ENCODE data around the gene PSMC1.

The PSMC1 gene

GRCh38 chr14:90263748-90264449, 7.5 kb downstream of the PSMC1 start:
- peak; percentile 90 for ATAC-seq (replicated peaks)
- H3K4me1 Mint-ChIP-seq (ENCODE audit: low read depth in 2 of 2): peaks cover 5 to 9% of the 10 kb centered on the region in 2 donors
- H3K4me3 Mint-ChIP-seq: peak overlapping the region in 1 of 2 donors; percentile 42
- no peaks in the 10 kb centered on the region for H3K27me3 Mint-ChIP-seq
- no peaks in the 10 kb centered on the region for H3K9me3 Mint-ChIP-seq
- peak overlapping the region; percentile 81 to 86 for H3K27ac Mint-ChIP-seq
- DNase-seq: peak in 2 of 3 experiments; percentile 28 to 30
- H3K36me3 Mint-ChIP-seq (ENCODE audit: insufficient read depth): peaks cover 81% of the 10 kb centered on the region

- ATAC-seq (replicated peaks): no peak
- Mint-ChIP-seq H3K27ac (peak overlapping the region in 1 of 2 donors; percentile 38), H3K9me3 (no peaks in the 10 kb centered on the region), H3K4me3 (no peak overlapping the region), H3K36me3 (ENCODE audit: insufficient read depth) (peaks cover 85% of the 10 kb centered on the region), H3K27me3 (no peaks in the 10 kb centered on the region), H3K4me1 (ENCODE audit: low read depth in 2 of 2) (peaks cover 3 to 5% of the 10 kb centered on the region in 2 donors)
- no peak for DNase-seq
Measured at GRCh38 chr14:90266441-90267154, 10.2 kb downstream of the PSMC1 start.

- peaks cover 91% of the 10 kb centered on the region for H3K36me3 Mint-ChIP-seq (ENCODE audit: insufficient read depth)
- H3K27ac Mint-ChIP-seq: peak overlapping the region in 1 of 2 donors; percentile 60
- no peak for ATAC-seq (replicated peaks)
- DNase-seq: no peak
- no peaks in the 10 kb centered on the region for H3K9me3 Mint-ChIP-seq
- H3K27me3 Mint-ChIP-seq: no peaks in the 10 kb centered on the region
- no peak overlapping the region for H3K4me3 Mint-ChIP-seq
- peaks cover 3 to 5% of the 10 kb centered on the region in 2 donors for H3K4me1 Mint-ChIP-seq (ENCODE audit: low read depth in 2 of 2)
Measured at GRCh38 chr14:90268420-90268819, 12.1 kb downstream of the PSMC1 start.

- H3K36me3 Mint-ChIP-seq (ENCODE audit: insufficient read depth): peaks cover 65% of the 10 kb centered on the region
- DNase-seq (no peak), ATAC-seq (replicated peaks) (no peak)
- H3K4me1 Mint-ChIP-seq (ENCODE audit: low read depth in 2 of 2): peaks cover 6 to 11% of the 10 kb centered on the region in 2 donors
- no peaks in the 10 kb centered on the region for H3K9me3 Mint-ChIP-seq
- no peak overlapping the region for H3K27ac Mint-ChIP-seq
- no peaks in the 10 kb centered on the region for H3K27me3 Mint-ChIP-seq
- no peak overlapping the region for H3K4me3 Mint-ChIP-seq
Measured at GRCh38 chr14:90272523-90272922, 16.2 kb downstream of the PSMC1 start.

- Mint-ChIP-seq H3K36me3 (ENCODE audit: insufficient read depth) (peaks cover 55% of the 10 kb centered on the region), H3K4me3 (no peak overlapping the region), H3K27ac (peak overlapping the region; percentile 55 to 68)
Measured at GRCh38 chr14:90273532-90273931, 17.2 kb downstream of the PSMC1 start.

GRCh38 chr14:90274019-90274418, 17.7 kb downstream of the PSMC1 start:
- Mint-ChIP-seq H3K36me3 (ENCODE audit: insufficient read depth) (peaks cover 56% of the 10 kb centered on the region), H3K9me3 (no peaks in the 10 kb centered on the region), H3K4me3 (no peak overlapping the region), H3K27ac (peak overlapping the region; percentile 55 to 68), H3K27me3 (no peaks in the 10 kb centered on the region), H3K4me1 (ENCODE audit: low read depth in 2 of 2) (peaks cover 6 to 8% of the 10 kb centered on the region in 2 donors)
- ATAC-seq (replicated peaks) (peak; percentile 8), DNase-seq (no peak)

More at GRCh38 chr14:90273532-90273931, 17.2 kb downstream of the PSMC1 start:
- H3K9me3 Mint-ChIP-seq: no peaks in the 10 kb centered on the region
- DNase-seq (no peak), ATAC-seq (replicated peaks) (no peak)
- no peaks in the 10 kb centered on the region for H3K27me3 Mint-ChIP-seq
- peaks cover 6 to 9% of the 10 kb centered on the region in 2 donors for H3K4me1 Mint-ChIP-seq (ENCODE audit: low read depth in 2 of 2)

GRCh38 chr14:90274808-90275457, 18.6 kb downstream of the PSMC1 start:
- DNase-seq (no peak), ATAC-seq (replicated peaks) (no peak)
- H3K27ac Mint-ChIP-seq: peak overlapping the region; percentile 55 to 68
- no peaks in the 10 kb centered on the region for H3K9me3 Mint-ChIP-seq
- H3K36me3 Mint-ChIP-seq (ENCODE audit: insufficient read depth): peaks cover 47% of the 10 kb centered on the region
- no peak overlapping the region for H3K4me3 Mint-ChIP-seq
- no peaks in the 10 kb centered on the region for H3K27me3 Mint-ChIP-seq
- peaks cover 6 to 8% of the 10 kb centered on the region in 2 donors for H3K4me1 Mint-ChIP-seq (ENCODE audit: low read depth in 2 of 2)

- Mint-ChIP-seq H3K36me3 (ENCODE audit: insufficient read depth) (peaks cover 42% of the 10 kb centered on the region), H3K9me3 (no peaks in the 10 kb centered on the region), H3K27me3 (no peaks in the 10 kb centered on the region), H3K4me1 (ENCODE audit: low read depth in 2 of 2) (peaks cover 6 to 8% of the 10 kb centered on the region in 2 donors), H3K27ac (peak overlapping the region; percentile 55 to 68), H3K4me3 (no peak overlapping the region)
- no peak for DNase-seq
- no peak for ATAC-seq (replicated peaks)
Measured at GRCh38 chr14:90275458-90275814, 19.1 kb downstream of the PSMC1 start.

- ATAC-seq (replicated peaks) (no peak), DNase-seq (no peak)
- H3K27ac Mint-ChIP-seq: peak overlapping the region; percentile 55 to 68
- H3K27me3 Mint-ChIP-seq: no peaks in the 10 kb centered on the region
- peaks cover 6 to 8% of the 10 kb centered on the region in 2 donors for H3K4me1 Mint-ChIP-seq (ENCODE audit: low read depth in 2 of 2)
- peaks cover 38% of the 10 kb centered on the region for H3K36me3 Mint-ChIP-seq (ENCODE audit: insufficient read depth)
- H3K9me3 Mint-ChIP-seq: no peaks in the 10 kb centered on the region
- H3K4me3 Mint-ChIP-seq: no peak overlapping the region
Measured at GRCh38 chr14:90275820-90276219, 19.5 kb downstream of the PSMC1 start.

GRCh38 chr14:90276646-90277367, 20.5 kb downstream of the PSMC1 start:
- Mint-ChIP-seq H3K36me3 (ENCODE audit: insufficient read depth) (peaks cover 31% of the 10 kb centered on the region), H3K27me3 (no peaks in the 10 kb centered on the region), H3K4me1 (ENCODE audit: low read depth in 2 of 2) (peaks cover 6 to 8% of the 10 kb centered on the region in 2 donors), H3K4me3 (no peak overlapping the region), H3K9me3 (no peaks in the 10 kb centered on the region), H3K27ac (peak overlapping the region in 1 of 2 donors; percentile 13)
- ATAC-seq (replicated peaks): no peak
- no peak for DNase-seq

GRCh38 chr14:90277581-90278198, 21.3 kb downstream of the PSMC1 start:
- peaks cover 6 to 8% of the 10 kb centered on the region in 2 donors for H3K4me1 Mint-ChIP-seq (ENCODE audit: low read depth in 2 of 2)
- H3K9me3 Mint-ChIP-seq: no peaks in the 10 kb centered on the region
- ATAC-seq (replicated peaks): no peak
- no peak overlapping the region for H3K27ac Mint-ChIP-seq
- no peak overlapping the region for H3K4me3 Mint-ChIP-seq
- H3K27me3 Mint-ChIP-seq: no peaks in the 10 kb centered on the region
- peaks cover 30% of the 10 kb centered on the region for H3K36me3 Mint-ChIP-seq (ENCODE audit: insufficient read depth)
- no peak for DNase-seq

- DNase-seq: no peak
- Mint-ChIP-seq H3K27ac (peak overlapping the region; percentile 13 to 51), H3K4me1 (ENCODE audit: low read depth in 2 of 2) (peaks cover 6 to 8% of the 10 kb centered on the region in 2 donors), H3K36me3 (ENCODE audit: insufficient read depth) (peaks cover 31% of the 10 kb centered on the region), H3K9me3 (no peaks in the 10 kb centered on the region), H3K4me3 (no peak overlapping the region), H3K27me3 (no peaks in the 10 kb centered on the region)
- no peak for ATAC-seq (replicated peaks)
Measured at GRCh38 chr14:90278199-90279175, 22.1 kb downstream of the PSMC1 start.

Measured in effector memory CD8-positive, alpha-beta T cell (primary cell).